ENCODE data around the gene C2orf68. TPM values are rescaled to one million over a fixed set of nuclear protein-coding genes. Genes with fewer than 3 reads are reported as not detected.
A peak's percentile ranks its signal among the peaks of the same experiment; 100 is the strongest.

The C2orf68 gene
- total and polyA plus RNA-seq, 2 of the 13 experiments (the other 11 are each of a cell fraction or from before 2014, with no cell fraction given) = 47.1 to 77.4 TPM

DNA sequence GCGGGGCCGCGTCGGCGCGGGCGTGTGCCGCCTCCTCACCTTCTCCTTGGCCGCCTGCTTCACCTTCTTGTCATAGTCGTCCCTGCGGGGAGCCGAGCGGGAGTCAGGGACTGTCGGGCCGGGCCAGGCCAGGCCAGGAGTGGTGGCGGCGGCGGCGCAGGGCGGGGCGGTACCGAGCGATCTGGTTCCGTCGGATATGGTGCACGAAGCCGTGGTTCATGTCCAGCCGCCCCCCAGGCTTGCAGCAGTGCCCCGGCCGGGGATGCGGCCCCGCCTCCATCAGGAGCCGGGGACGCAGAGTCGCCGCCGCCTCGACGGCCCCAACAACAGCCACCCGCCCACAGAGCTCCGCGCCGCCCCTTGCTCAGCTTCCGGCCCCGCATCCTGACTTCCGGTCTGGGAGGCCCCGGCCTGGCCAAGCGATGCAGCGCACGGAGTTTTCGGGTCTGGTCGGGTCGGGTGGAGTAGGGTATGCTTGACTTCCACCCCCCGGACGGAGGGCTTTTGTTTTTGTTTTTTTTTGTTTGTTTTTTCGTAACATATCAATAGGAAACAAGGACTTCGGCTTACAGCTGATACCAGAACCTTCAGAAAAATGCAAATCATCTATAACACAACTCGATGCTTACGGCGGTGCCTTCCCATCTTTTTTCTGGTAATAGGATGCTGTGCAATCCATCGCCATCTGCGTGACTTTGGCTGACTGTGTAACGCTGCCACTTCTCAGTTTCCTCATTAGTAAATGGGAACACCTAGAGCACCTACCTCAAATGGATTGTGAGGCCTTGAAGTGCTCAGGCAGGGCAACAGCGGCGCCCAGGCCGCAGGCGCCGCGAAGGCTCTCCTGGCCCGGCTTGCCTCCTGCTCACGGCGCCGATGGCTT is at the start of gene C2orf68 (continued):
- TF ChIP-seq, protein P1, sequence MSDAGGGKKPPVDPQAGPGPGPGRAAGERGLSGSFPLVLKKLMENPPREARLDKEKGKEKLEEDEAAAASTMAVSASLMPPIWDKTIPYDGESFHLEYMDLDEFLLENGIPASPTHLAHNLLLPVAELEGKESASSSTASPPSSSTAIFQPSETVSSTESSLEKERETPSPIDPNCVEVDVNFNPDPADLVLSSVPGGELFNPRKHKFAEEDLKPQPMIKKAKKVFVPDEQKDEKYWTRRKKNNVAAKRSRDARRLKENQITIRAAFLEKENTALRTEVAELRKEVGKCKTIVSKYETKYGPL (CRISPR knock-in tag; IDR thresholded peaks at IDR 0.05) = no peak
- TF ChIP-seq, protein P2, sequence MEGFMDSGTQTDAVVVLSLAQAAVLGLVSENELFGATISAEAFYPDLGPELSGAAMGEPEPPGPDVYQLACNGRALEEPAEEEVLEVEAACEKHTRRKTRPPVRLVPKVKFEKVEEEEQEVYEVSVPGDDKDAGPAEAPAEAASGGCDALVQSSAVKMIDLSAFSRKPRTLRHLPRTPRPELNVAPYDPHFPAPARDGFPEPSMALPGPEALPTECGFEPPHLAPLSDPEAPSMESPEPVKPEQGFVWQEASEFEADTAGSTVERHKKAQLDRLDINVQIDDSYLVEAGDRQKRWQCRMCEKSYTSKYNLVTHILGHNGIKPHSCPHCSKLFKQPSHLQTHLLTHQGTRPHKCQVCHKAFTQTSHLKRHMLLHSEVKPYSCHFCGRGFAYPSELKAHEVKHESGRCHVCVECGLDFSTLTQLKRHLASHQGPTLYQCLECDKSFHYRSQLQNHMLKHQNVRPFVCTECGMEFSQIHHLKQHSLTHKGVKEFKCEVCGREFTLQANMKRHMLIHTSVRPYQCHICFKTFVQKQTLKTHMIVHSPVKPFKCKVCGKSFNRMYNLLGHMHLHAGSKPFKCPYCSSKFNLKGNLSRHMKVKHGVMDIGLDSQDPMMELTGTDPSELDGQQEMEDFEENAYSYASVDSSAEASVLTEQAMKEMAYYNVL (CRISPR knock-in tag; IDR thresholded peaks at IDR 0.05; ENCODE audit: borderline replicate concordance) = peak; percentile 80; the same call in 1 of the 2 replicates
- no peak for TF ChIP-seq JUN (CRISPR knock-in tag; IDR thresholded peaks at IDR 0.05)
- TF ChIP-seq ELF1 (CRISPR knock-in tag; IDR thresholded peaks at IDR 0.05) = peak; percentile 90
- TF ChIP-seq, protein P3, sequence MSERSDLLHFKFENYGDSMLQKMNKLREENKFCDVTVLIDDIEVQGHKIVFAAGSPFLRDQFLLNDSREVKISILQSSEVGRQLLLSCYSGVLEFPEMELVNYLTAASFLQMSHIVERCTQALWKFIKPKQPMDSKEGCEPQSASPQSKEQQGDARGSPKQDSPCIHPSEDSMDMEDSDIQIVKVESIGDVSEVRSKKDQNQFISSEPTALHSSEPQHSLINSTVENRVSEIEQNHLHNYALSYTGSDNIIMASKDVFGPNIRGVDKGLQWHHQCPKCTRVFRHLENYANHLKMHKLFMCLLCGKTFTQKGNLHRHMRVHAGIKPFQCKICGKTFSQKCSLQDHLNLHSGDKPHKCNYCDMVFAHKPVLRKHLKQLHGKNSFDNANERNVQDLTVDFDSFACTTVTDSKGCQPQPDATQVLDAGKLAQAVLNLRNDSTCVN (CRISPR knock-in tag; IDR thresholded peaks at IDR 0.05; ENCODE audit: borderline replicate concordance) = peak; percentile 77
- TF ChIP-seq ZFP37 (CRISPR knock-in tag; IDR thresholded peaks at IDR 0.05; ENCODE audit: borderline replicate concordance) = peak; percentile 96
- TF ChIP-seq, protein P4, sequence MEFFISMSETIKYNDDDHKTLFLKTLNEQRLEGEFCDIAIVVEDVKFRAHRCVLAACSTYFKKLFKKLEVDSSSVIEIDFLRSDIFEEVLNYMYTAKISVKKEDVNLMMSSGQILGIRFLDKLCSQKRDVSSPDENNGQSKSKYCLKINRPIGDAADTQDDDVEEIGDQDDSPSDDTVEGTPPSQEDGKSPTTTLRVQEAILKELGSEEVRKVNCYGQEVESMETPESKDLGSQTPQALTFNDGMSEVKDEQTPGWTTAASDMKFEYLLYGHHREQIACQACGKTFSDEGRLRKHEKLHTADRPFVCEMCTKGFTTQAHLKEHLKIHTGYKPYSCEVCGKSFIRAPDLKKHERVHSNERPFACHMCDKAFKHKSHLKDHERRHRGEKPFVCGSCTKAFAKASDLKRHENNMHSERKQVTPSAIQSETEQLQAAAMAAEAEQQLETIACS (CRISPR knock-in tag; IDR thresholded peaks at IDR 0.05) = no peak
- peak; percentile 95 for TF ChIP-seq KLF15 (CRISPR knock-in tag; IDR thresholded peaks at IDR 0.05; ENCODE audit: borderline replicate concordance)
- 0 out of 2 replicates have a peak, but pooled peaks have one; percentile 40 for TF ChIP-seq ZNF136 (CRISPR knock-in tag; IDR thresholded peaks at IDR 0.05; ENCODE audit: low read depth)
- peak; percentile 90; the same call in 1 of the 2 replicates for TF ChIP-seq NFKB2 (CRISPR knock-in tag; IDR thresholded peaks at IDR 0.05; ENCODE audit: borderline replicate concordance)
- TF ChIP-seq KMT2B (CRISPR knock-in tag; IDR thresholded peaks at IDR 0.05) = peak; percentile 93; the same call in 1 of the 2 replicates
- TF ChIP-seq TAF1 (CRISPR knock-in tag; IDR thresholded peaks at IDR 0.05) = peak; percentile 81
- no peak for TF ChIP-seq SRSF4 (IDR thresholded peaks at IDR 0.05; ENCODE audit: low read depth, low read length, poor library complexity, severe bottlenecking)
- TF ChIP-seq WIZ (CRISPR knock-in tag; IDR thresholded peaks at IDR 0.05) = 0 out of 2 replicates have a peak, but pooled peaks have one; percentile 10
- peak; percentile 43; the same call in 1 of the 2 replicates for TF ChIP-seq SOX13 (IDR thresholded peaks at IDR 0.05)
- peak in 1 of 2 experiments; percentile 38; a peak in 1 of 4 replicates for TF ChIP-seq SOX13 (CRISPR knock-in tag; conservative IDR thresholded peaks at IDR 0.05 in 1 of 2, IDR thresholded peaks at IDR 0.05 in 1 of 2)
- no peak; the same call in 1 of the 2 replicates for TF ChIP-seq ZNF510 (CRISPR knock-in tag; IDR thresholded peaks at IDR 0.05; ENCODE audit: low read depth)
- no peak; the same call in none of the 2 replicates for TF ChIP-seq ZNF790 (CRISPR knock-in tag; IDR thresholded peaks at IDR 0.05; ENCODE audit: borderline replicate concordance)
- peak; percentile 98 for TF ChIP-seq SPEN (CRISPR knock-in tag; IDR thresholded peaks at IDR 0.05; ENCODE audit: low read depth)
- TF ChIP-seq ZNF749 (CRISPR knock-in tag; IDR thresholded peaks at IDR 0.05; ENCODE audit: borderline replicate concordance) = 0 out of 2 replicates have a peak, but pooled peaks have one; percentile 23
